Smooth muscle cell of the brain vasculature (primary cell): ENCODE results near the gene MYO1F.
"Not testable (repeated sequence)": the region's sequence is repeated elsewhere in the genome, so short reads cannot be mapped to it uniquely, and the experiment has no call there.

ENCODE experiments used
- DNase-seq: peaks from one replicate; pipeline ENCODE4 v3.0.0-alpha.2; 2012; ENCODE audit warnings: low read depth, low spot score

MYO1F gene

GRCh38 chr19:8564866-8565265, 12.4 kb downstream of the MYO1F start:
- DNase-seq: not testable (repeated sequence)

- DNase-seq: no peak
These were observed 16.0 kb downstream of the MYO1F start for GRCh38 chr19:8561075-8561764.

- DNase-seq: no peak
These were observed 18.9 kb downstream of the MYO1F start for GRCh38 chr19:8558325-8558724.

GRCh38 chr19:8557642-8558238, 19.5 kb downstream of the MYO1F start:
- no peak for DNase-seq

- not testable (repeated sequence) for DNase-seq
These were observed 23.5 kb downstream of the MYO1F start for GRCh38 chr19:8553729-8554128.

GRCh38 chr19:8552810-8553209, 24.4 kb downstream of the MYO1F start:
- DNase-seq: no peak

GRCh38 chr19:8550070-8550469, 27.2 kb downstream of the MYO1F start:
- DNase-seq: no peak

- DNase-seq: no peak
These were observed 31.5 kb downstream of the MYO1F start for GRCh38 chr19:8545743-8546142.

GRCh38 chr19:8544168-8544567, 33.1 kb downstream of the MYO1F start:
- no peak for DNase-seq

GRCh38 chr19:8539621-8540149, 37.6 kb downstream of the MYO1F start:
- DNase-seq: no peak

GRCh38 chr19:8537099-8537498, 40.1 kb downstream of the MYO1F start:
- no peak for DNase-seq

- DNase-seq: no peak
These were observed 41.0 kb downstream of the MYO1F start for GRCh38 chr19:8536282-8536681.

GRCh38 chr19:8532225-8532624, 45.0 kb downstream of the MYO1F start:
- no peak for DNase-seq

- DNase-seq: no peak
These were observed 45.8 kb downstream of the MYO1F start for GRCh38 chr19:8531470-8531869.

GRCh38 chr19:8530061-8530679, 47.1 kb downstream of the MYO1F start:
- DNase-seq: no peak

- DNase-seq: no peak
These were observed 47.8 kb downstream of the MYO1F start for GRCh38 chr19:8529369-8530006.

- DNase-seq: no peak
These were observed 48.7 kb downstream of the MYO1F start for GRCh38 chr19:8528500-8528899.

GRCh38 chr19:8526345-8527091, 50.7 kb downstream of the MYO1F start:
- peak; percentile 84 for DNase-seq

GRCh38 chr19:8525401-8525684, 51.9 kb downstream of the MYO1F start:
- no peak for DNase-seq

- no peak for DNase-seq
These were observed 57.9 kb downstream of the MYO1F start for GRCh38 chr19:8519388-8519787.

- DNase-seq: no peak
These were observed 58.7 kb downstream of the MYO1F start for GRCh38 chr19:8518536-8518935.
